Smooth muscle cell of the brain vasculature (primary cell): ENCODE data around the gene CCDC187.

Experiments used
- DNase-seq: peaks from one replicate; pipeline ENCODE4 v3.0.0-alpha.2; 2012; ENCODE audit warnings: low read depth, low spot score

CCDC187 gene

DNA sequence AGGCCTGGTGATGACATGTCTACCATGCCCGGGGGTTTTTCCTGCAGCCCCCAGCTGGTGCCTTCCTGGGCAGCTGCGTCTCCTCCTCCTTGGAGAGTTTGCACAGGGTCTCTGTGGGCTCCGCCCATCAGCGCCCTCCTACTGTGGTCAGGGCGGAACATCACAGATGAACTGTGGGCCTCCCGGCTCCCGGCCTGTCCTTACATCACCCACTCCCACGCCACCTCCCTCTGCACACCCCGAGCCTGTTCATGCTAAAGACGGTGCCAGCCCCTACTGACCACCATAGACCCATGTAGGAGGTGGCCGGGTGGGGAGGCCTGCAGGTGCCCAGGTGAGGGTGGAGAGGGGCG lies 36.0 kb upstream of the CCDC187 start:
- no peak for DNase-seq

DNA sequence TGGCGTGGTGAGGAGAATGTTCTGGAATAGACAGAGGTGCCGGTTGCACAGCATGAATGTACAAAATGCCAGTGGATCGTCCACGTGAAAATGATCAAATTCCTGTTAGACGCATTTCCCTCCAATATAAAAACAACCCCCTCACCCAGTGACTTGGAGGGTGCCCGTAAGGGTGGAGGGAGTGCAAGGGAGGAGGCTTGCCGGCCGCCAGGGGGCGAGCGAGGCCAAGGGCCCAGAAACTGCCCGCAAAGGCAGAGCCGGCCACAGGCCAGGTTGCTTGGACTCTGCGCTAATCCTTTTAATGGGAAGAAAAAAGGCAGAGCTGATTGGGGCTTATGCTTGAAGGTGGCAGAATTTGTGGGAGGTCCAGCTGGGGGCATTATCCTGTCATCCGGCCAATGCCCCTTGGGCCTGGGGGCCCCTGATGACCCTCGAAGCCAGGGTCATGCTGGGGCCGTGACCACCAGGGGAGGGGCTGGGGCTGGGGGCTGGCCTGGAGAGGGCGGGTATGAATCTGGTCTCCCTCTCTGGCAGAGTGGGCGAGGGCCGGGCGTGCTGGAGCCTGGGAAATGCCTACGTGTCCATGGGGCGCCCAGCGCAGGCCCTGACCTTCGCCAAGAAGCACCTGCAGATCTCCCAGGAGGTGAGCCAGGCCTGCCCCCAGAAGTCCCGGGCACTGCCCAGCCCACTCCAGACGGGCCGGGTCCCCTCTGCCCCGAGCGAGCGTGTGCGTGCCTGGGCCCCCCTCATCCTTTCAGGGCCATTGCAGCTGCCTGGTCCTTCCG lies 35.5 kb upstream of the CCDC187 start:
- no peak for DNase-seq

GRCh38 chr9:136338511-136338910 lies 34.6 kb upstream of the CCDC187 start:
- no peak for DNase-seq

DNA sequence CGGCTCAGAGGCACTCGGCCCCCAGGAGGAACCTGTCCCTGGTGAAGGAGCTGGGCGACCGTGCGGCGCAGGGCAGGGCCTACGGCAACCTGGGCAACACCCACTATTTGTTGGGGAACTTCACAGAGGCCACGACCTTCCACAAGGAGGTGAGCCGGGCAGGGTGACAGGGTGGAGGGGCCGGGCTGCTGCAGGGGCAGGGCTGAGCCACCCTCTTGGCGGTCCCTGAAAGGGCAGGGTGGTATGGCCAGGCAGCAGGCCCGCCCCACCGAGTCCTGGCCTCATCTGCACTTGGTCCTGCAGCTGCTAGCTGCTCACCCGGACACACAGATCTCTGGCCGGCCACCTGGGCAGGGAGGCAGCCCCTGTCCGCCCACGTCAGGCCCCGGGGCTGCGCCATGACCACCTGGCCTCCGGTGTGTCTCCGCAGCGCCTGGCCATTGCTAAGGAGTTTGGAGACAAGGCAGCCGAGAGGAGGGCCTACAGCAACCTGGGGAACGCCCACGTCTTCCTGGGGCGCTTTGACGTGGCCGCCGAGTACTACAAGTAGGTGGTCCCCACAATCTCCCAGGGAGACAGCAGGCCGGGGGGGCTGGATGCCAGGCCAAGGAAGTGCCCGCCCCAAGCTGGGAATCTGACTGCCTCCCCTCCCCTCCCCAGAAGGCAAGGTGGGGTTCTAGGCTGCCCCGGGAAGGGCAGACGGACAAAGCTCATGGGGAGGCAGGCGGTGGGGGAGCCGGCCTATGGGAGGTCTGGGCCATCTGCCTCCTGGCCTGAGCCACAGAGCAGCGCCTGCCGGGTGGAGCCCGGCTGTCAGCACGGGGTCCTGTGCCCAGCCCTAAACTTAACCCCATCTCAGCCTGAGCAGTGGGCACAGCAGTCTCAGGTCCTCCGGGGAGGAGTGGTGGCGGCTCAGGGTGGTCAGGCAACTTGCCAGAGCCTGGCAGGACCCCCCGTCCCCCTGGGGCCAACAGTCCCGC lies 33.8 kb upstream of the CCDC187 start:
- no peak for DNase-seq

GRCh38 chr9:136336881-136337280 lies 33.0 kb upstream of the CCDC187 start:
- no peak for DNase-seq

GRCh38 chr9:136336156-136336870 lies 32.4 kb upstream of the CCDC187 start:
- no peak for DNase-seq

- no peak for DNase-seq
Measured at GRCh38 chr9:136335296-136336155, 31.6 kb upstream of the CCDC187 start.

- no peak for DNase-seq
Measured at GRCh38 chr9:136334541-136334940, 30.6 kb upstream of the CCDC187 start.

DNA sequence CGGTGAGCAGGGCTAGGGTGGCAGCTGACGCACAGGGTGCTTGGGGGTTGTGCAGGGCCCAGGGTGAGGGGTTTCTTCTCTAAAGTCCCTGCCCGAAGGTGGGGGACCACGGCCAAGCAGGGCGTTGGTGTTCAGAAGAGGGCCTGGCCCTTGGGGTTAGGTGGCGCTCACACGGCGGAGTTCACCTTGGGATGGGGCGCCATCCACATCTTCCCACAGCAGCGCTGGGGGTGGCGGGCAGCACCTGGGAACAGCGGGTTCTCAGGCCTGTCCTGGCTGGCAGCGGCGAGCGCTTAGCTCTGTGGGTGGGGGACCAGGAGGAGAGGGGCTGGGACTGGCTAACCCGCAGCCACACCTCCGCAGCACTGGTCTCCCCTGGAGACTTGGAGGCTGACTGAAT lies 29.6 kb upstream of the CCDC187 start:
- no peak for DNase-seq

DNA sequence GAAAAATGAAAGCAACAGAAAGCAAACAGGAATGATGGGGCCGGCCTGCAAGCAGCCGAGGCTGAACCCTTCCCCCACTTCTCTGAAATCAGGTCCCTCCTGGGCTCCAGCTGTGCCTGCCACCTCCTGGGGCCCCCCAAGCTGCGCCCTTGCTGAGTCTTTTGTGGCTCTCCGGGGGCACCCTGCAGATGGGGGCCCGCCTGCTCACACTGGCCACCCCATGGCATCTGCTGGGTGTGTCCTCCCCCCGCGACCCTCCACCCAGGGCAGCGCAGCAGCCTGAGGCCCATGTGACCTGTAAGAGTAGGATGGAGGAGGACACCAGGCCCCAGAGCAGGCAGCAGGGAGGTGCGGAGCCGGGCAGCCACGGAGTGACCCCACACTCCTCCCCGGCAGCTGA lies 29.2 kb upstream of the CCDC187 start:
- DNase-seq: no peak

GRCh38 chr9:136332482-136332983 lies 28.6 kb upstream of the CCDC187 start:
- DNase-seq: no peak

DNA sequence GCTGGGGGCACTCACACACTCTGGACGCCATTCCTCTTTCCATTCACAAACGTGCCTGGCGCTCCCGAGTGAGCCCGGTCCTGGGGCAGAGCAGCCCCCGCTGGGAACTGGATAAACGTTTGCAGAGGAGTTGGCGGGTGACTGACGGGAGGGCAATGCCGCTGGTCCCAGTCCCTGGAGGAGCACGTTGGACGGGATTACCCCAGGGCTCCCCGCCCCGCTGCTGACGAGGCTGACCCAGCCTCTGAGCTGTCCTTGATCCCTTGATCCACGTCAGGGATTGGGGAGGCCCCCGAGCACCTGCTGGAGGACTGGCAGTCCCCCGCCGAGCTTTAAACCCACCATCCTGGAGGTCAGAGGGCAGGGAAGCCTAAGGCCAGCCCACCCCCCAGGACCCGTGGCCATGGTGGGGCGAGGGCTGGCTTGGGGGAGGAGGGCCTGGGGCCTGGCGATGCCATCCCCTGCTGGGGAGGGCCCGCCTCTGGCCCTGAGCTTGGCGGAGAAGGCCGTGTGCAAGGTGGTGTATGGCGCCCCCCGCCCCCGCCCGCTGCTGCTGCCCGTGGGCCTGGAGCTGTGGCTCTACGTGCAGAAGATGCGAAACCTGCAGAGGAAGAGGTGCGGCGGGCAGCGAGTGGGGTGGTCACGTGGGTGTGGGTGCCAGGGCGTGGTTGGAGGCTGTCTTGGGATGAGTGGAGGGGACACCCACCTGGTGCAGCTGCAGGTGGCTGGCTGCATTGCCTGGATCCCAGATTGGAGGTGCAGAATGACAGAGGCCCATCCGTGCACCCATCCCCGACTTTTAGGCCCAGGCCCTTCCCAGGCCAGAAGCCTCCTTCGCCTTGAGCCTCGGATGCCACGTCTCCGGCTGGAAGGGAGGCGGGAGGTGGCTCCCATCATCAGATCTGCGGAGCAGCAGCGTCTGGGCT lies 27.9 kb upstream of the CCDC187 start:
- DNase-seq: no peak

- DNase-seq: no peak
Measured at GRCh38 chr9:136331030-136331429, 27.1 kb upstream of the CCDC187 start.

DNA sequence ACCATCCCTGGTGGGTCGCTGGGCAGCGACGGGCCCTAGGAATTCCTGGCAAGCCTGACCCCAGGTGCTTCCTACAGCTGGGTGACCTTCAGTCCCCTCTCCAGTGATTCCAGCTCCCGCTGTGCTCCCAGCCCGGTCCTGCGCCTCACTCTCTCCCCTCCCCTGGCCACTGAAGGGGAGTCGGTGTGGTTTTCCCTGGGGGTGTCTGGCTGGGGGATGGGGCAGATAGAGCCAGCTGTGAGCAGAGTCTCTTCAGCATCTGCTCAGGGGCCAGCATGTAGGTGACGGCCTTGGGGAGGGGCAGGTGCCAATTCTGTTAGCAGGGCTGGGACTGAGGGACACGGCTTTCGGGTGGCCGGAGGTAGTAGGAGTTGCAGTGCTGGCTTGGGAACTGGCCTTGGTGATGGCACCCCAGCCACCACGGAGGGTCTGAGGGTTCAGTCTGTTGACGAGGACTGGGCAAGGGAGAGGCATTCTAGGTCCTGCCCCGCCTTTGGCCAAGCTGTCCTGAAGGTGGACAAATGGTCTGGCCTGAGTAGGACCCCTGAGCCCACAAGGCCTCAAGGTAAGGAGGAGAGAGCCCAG lies 26.6 kb upstream of the CCDC187 start:
- DNase-seq: no peak

- DNase-seq: no peak
Measured at GRCh38 chr9:136329636-136330405, 25.9 kb upstream of the CCDC187 start.

DNA sequence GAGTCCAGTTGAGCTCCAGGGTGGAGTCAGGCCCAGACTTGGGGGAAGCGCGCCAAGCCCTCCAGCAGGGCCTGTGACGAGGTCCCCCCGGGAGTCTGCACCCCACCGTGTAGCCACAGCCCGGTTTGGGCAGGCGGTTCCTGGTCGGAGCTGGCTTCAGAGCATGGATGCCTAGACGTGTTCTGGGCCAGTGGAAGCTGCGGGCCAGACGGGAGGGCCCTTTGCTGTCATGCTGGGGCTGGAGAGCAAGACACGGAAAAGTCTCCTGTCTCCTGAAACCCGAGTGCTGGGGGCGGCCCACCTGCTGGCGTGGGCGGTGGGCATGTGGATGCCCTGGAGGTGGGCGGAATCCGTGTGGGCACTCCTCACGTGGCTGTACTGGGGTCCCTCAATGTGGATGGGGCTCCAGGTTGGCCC lies 25.3 kb upstream of the CCDC187 start:
- DNase-seq: no peak

GRCh38 chr9:136328622-136329041 lies 24.7 kb upstream of the CCDC187 start:
- DNase-seq: no peak

- DNase-seq: no peak
Measured at GRCh38 chr9:136328011-136328621, 24.2 kb upstream of the CCDC187 start.
